SW480 (cell line): ENCODE measurements around the gene PIK3R1.
A peak's percentile ranks its signal among the peaks of the same experiment; 100 is the strongest.
"Not testable (repeated sequence)": the region's sequence is repeated elsewhere in the genome, so short reads cannot be mapped to it uniquely, and the experiment has no call there.

Experiments used
- DNase-seq: peaks from one replicate; pipeline ENCODE4 v3.0.0-alpha.2; 2016; ENCODE audit warnings: low spot score

Gene PIK3R1

DNA sequence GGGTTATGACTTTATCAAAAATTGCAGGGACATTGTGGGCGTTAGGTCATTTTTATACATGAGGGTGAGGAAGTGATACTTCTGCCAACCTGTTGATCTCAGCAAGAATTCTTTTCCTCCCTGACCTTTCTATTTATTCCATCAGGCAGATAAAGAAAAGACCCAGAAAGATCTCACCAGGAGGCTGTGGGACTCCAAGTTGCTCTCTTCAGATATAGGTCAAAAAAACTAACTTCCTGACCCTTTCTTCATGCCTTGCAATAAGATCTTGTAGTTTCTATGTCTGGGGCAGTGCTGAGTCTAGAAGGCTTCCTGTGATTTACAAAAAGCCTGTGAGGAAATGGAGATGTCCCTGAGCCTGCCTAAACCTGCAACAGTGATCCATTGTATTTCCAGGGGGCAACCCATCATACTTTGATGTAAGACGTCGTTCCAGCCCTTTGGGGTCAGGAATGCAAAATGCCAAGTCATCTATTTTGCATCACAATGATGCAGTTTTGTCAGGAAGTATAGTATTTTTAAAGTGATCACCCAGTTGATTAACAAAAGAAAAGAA, 22.0 kb upstream of the PIK3R1 start:
- DNase-seq: no peak

DNA sequence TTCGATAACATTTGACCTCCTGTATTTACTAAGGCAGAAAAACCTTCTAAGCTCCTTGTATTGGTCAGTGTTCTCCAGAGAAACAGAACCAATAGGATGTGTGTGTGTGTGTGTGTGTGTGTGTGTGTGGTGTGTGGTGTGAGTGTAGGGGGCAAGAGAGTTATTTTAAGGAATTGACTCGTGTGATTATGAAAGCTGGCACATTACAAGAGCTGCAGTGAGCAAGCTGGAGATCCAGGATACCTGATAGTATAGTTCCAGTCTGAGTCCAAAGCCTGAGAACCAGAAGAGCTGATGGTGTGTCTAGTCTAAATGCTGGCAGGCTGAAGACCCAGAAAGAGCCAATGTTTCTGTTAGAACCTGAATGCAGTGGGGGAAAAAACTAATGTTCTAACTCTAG, 21.2 kb upstream of the PIK3R1 start:
- no peak for DNase-seq

DNA sequence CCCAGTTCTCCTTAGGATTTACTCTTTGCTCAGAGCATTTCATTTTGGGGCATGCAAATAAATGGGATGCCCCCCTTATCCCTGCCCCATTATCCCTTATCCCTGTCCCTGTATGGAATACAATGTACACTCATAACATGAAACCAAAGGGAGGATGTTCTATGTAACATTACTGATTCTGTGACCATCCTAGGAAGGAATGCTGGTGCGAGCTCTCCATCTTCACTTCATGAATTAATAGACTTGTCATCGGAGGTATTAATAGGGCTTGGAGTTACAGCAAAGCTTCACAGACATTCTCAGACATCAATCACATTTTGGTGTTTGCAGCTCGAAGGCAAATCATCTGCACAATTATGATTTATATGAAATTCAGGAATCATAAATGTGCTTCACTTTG, 20.4 kb upstream of the PIK3R1 start:
- DNase-seq: no peak

GRCh38 chr5:68196876-68197275, 18.7 kb upstream of the PIK3R1 start:
- DNase-seq: no peak

- DNase-seq: no peak
Observed at GRCh38 chr5:68200288-68200687, 15.3 kb upstream of the PIK3R1 start.

DNA sequence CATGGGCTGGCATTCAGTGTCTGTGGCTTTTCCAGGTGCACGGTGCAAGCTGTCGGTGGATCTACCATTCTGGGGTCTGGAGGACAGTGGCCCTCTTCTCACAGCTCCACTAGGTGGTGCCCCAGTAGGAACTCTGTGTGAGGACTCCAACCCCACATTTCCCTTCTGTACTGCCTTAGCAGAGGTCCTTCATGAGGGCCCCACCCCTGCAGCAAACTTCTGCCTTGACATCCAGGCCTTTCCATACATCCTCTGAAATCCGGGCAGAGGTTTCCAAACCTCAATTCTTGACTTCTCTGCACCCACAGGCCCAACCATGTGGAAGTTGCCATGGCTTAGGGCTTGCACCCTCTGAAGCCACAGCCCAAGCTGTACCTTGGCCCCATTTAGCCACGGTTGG, 4.9 kb upstream of the PIK3R1 start:
- not testable (repeated sequence) for DNase-seq

DNA sequence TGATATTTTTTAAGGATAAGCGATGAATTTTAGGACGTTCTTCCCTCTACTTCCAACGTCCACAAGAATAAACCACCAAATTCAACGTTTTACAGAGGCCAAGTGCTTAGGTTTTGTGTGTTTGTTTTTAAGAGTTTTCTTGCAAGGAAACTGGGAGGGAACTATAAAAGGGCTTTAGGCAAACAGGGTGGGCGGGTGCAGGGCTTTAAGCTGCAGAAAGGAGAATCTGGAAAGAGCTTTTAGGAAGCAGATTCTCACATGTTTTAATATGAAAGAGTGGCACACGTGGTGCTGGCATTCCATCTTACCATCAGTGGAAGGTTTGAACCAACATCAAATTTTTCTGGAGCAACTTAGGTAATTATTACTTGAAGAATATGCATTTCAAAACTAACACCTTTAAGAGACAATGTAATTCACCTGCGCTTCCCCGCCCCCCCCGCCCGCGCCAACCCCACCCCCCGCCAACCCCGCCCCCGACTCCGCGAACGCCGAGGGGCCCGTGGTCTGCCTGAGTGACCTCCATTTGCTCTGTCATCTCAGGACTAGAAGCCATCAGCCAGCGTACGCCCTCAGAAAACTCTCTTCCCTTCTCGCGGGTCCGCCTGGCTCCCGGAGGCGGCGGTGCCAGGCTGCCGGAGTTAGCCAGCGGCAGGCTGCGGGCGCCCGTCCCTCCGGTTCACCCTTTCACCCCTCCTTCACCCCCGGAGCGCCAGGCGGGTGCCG, 911 bp upstream of the PIK3R1 start:
- peak; percentile 36 for DNase-seq

- DNase-seq: peak; percentile 79
Observed at GRCh38 chr5:68215898-68216244, 315 bp downstream of the PIK3R1 start.

DNA sequence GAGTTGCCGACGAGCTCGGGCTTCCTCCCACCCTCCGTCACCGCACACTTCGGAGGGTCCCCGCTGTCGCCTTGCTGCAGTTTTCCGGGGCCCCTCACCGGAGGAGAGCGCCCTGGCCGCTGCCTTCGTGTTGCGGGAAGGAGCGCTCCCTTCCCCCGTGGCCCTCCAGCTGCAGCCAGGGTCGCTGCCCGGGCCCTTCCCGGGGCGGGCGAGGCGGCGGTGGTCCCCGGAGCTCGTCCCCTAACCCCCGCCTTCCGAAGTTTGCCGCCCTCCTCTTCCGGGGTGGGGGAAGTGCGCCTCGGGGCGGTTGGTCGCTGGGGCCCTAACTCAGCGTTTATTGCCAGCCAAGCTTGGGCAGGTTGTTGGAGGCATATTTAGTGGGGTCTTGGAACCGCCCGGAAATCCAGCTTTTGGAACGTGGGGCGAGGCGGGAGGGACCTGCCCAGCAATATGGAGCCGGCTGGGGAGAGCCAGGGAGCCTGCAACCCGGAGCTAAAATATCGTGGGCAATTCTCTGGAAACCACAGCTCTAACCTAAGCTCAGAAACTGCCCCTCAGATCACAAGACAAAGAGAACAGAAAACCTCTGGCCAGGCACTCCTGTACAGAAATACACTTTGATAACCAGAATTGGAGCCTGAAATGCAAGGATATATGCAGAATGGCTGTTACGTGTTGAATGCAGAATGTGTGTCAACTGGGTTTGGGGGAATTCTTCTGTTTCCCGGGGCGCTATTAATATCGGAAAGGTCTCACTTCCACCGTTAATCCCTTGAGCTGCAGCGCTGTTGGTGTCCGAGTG, 890 bp downstream of the PIK3R1 start:
- DNase-seq: peak; percentile 56

GRCh38 chr5:68217047-68217355, 1.4 kb downstream of the PIK3R1 start:
- DNase-seq: no peak

DNA sequence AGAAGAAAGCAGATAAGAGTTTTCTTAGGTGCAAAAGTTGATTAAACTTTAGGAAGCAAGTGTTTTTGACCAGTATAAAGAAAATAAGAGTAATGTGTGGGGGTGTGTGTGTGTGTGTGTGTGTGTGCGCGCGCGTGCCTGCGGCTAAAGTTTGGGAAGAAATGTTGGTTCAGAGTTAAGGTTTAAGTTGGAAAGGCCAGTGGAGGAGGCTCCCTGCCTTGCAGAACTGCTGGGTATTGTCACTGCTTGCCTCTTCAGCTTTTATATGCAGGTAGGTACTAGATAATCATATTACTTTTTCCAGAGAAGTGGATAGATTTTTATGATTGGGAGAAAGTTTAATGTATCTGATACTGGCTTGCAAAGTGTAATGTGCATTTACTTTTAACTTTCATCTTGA, 2.0 kb downstream of the PIK3R1 start:
- DNase-seq: peak; percentile 6

DNA sequence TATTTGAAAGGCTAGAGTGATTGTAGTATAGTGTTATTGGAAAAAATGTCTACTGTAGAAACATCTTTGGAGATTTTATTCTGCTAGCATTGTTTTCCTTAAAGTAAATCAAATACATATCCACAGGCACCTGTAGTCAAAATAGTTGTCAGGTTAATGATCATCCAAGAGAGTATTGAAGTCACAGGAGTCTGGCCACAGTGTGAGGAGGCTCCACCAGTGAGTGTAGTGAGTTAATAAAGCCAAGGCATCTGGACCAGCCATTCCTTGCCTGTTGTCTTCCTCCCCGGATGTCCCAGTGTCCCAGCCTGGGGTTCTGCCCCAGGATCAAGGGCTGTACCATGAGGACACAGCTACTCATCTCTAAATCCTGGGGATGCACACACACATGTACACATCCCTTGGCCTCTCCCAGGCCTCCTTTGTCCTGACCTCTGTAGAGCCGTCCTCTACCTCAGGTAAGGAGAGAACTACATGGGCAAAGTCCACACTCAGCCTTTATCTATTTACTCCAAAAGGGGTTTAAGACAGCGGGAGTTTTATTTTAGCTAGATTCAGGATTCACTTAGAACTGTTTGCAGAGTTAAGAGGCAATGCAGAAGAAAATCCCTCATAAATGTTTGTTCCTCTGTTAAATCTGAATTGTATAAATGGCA, 3.7 kb downstream of the PIK3R1 start:
- DNase-seq: no peak

DNA sequence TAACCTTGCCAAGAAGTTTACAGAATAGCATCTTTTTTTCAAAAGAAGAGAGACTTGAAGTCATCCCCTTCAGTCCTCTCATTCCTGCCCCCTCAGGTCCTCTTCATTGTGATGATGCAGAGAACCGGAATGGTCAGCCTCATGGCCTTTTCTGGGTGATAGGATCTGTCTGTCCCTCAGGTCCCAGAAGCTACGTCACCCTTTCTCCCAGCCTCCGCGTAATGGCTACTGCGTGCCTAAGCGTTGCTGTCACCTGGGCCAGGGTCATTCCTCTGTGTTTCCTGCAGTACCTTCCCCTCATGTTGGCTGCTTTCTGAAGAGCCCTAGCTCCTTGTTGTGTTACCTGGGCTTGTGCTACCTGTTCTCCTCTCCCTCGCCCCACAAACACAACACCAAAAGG, 4.7 kb downstream of the PIK3R1 start:
- no peak for DNase-seq

- DNase-seq: no peak
Observed at GRCh38 chr5:68220914-68221313, 5.4 kb downstream of the PIK3R1 start.

DNA sequence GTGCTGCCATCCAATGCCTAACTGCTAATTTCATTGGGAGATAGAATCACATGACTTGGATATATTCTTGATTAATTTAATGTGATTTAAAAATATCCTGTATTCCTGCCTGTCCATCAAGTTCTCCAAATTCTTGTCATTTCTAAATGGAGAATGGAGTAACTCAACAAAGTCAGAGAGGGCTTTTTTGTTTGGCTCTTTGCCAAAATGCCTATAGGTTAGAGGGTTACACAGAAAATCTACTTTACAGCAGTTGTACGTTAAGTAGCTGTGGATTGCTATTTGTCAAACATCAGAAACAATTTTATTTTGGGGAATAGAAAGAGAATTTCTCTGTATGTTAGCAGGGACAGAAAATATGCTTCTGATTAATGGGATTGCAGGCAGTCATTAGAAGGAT, 5.9 kb downstream of the PIK3R1 start:
- no peak for DNase-seq

DNA sequence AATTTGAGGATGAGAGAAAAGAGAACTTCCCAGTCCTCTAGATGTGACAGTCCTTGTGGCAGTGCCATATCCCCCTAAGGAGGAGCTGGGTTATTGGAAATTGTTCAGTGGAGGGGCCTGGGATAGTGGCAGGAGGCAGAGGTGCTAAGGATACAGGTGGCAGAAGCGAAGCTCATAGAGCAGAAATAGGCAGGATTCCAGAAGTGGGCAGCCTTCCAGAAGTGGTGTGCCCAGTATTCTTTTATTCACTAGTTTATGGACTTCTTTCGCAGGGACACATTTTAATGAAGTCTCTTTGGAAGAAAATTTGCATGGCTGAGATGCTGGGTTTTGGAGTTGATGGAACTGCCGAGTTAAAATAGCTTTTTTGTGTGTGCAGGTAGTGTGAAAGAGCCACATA, 6.8 kb downstream of the PIK3R1 start:
- DNase-seq: no peak

GRCh38 chr5:68222824-68223354, 7.3 kb downstream of the PIK3R1 start:
- no peak for DNase-seq

DNA sequence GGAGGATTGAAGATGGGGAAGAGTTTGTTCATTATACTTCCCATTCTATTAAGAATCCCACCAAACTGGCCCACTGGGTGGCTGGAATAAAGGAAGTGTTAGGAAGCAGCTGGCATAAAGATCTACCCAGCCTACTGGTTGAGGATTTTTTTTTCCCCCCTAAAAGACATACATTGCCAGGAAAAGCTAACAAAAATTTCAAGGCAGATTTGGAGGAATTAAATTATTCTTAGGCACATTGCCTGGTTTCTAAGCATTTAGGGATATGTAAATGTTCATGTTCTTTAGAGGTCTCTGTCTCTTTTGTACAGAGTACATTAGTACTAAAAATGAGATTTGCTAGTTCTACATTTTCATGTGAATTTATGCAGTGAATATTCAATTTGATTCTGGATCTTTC, 8.3 kb downstream of the PIK3R1 start:
- no peak for DNase-seq

DNA sequence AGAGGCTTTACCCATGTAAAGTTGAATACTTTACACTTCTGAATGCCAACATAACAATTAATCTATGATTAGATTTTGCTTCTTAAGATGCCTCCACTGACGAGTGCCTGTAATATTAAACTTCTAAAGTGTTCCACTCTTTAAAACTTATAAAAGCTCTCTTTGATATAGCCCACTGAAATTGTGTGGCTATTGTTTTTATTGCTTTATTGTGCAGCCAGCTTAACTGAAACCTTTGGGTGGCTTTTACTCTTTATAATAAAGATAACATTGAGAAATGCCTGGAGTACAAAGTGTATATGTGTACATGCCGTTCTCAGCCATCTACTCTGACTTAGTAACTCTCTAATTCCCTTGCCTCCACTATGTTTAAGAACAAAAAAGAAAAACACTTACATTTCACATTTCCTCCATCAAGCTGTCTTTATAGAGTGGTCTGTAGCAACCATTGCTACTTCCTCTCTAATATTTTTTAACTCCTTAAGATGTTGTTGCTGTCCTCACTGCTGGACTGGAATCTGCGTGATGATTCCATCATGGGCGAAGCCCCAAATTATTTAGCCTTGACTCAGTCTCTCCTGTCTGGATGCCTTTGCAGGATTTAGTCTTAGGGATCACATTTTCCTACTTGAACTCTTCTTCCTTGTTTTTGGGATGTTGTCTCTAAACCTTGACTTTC, 9.1 kb downstream of the PIK3R1 start:
- DNase-seq: no peak

DNA sequence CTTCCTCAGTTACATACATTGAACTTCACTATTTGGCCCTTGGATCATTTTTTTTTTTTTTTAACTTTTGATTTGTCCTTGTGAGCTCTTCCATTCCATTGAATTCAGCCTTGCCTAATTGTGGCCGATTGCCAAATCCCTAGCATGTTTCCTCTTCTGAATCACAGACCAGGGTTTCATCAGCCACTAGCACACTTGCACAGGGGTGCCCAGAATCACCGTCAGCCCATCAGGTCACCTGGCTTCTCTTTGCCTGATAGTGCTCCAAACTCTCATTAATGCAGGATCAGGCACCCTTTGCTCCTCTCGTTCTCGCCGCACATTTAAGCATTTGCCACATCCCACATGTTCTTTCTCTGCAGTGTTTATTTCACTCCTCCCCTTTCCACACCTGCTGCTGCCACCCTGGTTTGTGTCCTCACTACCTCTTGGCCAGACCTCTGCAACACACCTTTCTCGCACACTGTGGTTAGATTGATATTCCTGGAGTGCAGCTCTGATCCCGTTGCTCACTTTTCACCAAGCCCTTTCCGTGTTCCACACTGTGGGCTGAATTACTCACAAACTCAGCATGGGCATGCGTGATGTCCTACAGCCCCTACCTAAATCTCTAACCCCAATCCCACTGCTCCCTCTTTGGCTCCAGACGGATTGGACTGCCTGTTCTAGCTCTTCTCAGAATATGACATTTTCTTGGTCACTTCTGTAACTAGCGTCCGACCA, 9.8 kb downstream of the PIK3R1 start:
- peak; percentile 64 for DNase-seq

DNA sequence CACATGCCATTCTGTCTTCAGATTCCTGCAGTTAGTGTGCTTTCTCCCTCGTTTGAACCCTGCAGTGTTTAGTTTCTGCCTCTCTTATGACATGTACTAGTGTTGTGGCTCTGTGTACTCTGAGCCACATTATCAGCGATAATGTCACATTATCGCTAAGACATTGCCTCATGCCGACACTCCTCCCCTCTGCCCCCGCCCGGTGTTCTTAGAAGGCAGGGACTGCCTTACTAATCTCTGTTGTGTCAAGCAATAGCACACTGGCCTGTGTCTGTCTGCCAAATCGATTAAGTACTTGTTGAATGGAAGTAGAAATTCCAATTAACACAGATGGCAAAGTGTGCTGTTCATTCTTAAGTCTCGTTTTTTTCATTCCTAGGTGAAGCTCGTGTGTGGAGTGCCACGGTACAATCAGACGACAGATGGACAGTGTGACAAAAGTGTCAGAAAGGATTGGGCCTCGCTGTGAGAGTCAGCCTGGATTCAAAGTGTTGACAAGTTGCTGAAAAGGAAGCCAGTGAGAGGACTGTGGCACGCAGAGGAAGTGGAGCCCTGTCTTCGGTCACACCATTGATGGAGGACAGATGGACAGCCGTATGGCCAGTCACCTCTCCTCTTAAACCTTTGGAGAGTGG, 10.5 kb downstream of the PIK3R1 start:
- no peak for DNase-seq
